Astrocyte of the cerebellum (primary cell): ENCODE results near the gene ALG10B.
"Not testable (repeated sequence)": the region's sequence is repeated elsewhere in the genome, so short reads cannot be mapped to it uniquely, and the experiment has no call there.

Source experiments
- DNase-seq: peaks from one replicate; pipeline ENCODE4 v3.0.0-alpha.2; 2011; ENCODE audit warnings: low read depth
- H3K4me3 ChIP-seq: 2 replicates; pipeline ENCODE4 v1.5.1; 2011; ENCODE audit warnings: mild to moderate bottlenecking, low read depth, low read length, moderate library complexity
- in situ Hi-C: cut with HindIII; loops from 2 replicates; pipeline ENCODE4 v1.10.0; 2017; ENCODE audit warnings: low sequenced_read_pairs
- TF ChIP-seq, protein P1 (sequence below): IDR thresholded peaks from 2 replicates; pipeline ENCODE4 v1.5.1; 2012; ENCODE audit warnings: low read length, low read depth, moderate library complexity, mild to moderate bottlenecking; ENCODE audit errors: missing control alignments

ALG10B gene

GRCh38 chr12:38291160-38291559 is 25.4 kb upstream of the ALG10B start:
- no peak overlapping the region for H3K4me3 ChIP-seq
- no peak for DNase-seq
- in situ Hi-C loops = no loop called here
- TF ChIP-seq, protein P1, sequence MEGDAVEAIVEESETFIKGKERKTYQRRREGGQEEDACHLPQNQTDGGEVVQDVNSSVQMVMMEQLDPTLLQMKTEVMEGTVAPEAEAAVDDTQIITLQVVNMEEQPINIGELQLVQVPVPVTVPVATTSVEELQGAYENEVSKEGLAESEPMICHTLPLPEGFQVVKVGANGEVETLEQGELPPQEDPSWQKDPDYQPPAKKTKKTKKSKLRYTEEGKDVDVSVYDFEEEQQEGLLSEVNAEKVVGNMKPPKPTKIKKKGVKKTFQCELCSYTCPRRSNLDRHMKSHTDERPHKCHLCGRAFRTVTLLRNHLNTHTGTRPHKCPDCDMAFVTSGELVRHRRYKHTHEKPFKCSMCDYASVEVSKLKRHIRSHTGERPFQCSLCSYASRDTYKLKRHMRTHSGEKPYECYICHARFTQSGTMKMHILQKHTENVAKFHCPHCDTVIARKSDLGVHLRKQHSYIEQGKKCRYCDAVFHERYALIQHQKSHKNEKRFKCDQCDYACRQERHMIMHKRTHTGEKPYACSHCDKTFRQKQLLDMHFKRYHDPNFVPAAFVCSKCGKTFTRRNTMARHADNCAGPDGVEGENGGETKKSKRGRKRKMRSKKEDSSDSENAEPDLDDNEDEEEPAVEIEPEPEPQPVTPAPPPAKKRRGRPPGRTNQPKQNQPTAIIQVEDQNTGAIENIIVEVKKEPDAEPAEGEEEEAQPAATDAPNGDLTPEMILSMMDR = no peak

DNA sequence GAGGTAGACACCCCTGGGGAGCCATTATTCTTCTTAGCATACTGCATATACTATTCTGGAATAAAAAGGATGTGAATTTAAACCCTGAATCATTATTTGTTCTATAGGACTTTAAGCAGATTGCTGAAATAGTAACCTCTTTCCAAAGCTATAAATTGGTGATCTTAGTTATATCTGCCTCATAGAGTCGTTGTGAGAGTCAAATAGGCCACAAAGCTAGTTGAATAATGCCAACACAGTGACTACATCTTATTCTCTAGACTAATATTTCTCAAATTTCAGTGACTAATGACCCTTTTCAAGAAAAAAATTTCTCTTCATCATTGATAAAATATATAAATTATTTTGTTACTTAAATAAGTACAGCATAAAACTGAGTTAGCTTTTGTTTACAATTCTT is 13.6 kb upstream of the ALG10B start:
- in situ Hi-C loops, DNase-seq, H3K4me3 ChIP-seq: not testable (repeated sequence)

DNA sequence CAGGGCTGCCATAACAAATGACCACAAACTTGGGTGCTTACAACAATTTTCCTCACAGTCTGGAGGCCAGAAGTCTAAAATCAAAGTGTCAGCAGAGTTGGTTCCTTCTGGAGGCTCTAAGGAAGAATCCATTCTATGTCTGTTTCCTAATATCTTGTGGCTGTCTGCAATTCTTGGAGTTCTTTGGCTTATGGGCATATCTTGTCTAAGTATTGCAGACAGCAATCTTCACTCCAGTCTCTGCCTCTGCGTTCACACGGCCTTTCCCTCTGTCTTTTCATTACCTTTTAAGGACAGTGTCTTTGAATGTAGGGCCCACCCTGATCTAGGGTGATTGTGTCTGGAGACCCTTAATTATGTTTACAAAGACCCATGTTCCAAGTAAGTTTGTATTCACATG is 5.4 kb downstream of the ALG10B start:
- DNase-seq, H3K4me3 ChIP-seq, in situ Hi-C loops: not testable (repeated sequence)

- no peak overlapping the region for H3K4me3 ChIP-seq
- in situ Hi-C loops = no loop called here
- DNase-seq = no peak
- TF ChIP-seq, protein P1 = no peak
These were observed 8.3 kb downstream of the ALG10B start for GRCh38 chr12:38324912-38325311.

DNA sequence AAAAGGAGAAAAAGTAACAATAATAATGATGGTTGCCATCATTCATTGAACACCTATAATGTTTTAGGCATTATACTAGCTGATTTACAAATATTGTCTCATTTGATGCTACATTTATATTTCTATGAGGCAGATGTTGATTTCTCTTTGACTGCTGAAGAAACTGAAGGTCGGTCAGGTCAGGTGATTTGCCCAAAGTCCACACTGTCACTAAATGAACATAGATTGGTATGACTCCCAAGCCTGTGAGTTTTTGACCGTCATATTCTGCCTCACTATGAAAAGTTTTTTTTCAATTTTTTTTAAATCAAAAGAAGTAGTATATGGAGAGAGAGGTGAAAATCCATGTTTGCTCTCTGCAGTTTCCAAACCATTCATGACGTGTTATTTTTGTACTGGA is 10.8 kb downstream of the ALG10B start:
- TF ChIP-seq, protein P1 = no peak
- in situ Hi-C loops = no loop called here
- no peak for DNase-seq
- no peak overlapping the region for H3K4me3 ChIP-seq

- peak; percentile 19 for DNase-seq
- in situ Hi-C loops = no loop called here
- H3K4me3 ChIP-seq = no peak overlapping the region
- TF ChIP-seq, protein P1 = peak; percentile 26
These were observed 11.8 kb downstream of the ALG10B start for GRCh38 chr12:38328306-38328895.

GRCh38 chr12:38330414-38330813 is 13.8 kb downstream of the ALG10B start:
- in situ Hi-C loops, H3K4me3 ChIP-seq, DNase-seq: not testable (repeated sequence)

GRCh38 chr12:38332814-38333213 is 16.2 kb downstream of the ALG10B start:
- TF ChIP-seq, protein P1 = no peak
- H3K4me3 ChIP-seq = no peak overlapping the region
- no peak for DNase-seq
- in situ Hi-C loops = no loop called here
